HG02943 (cell line): ENCODE data around the gene ACAT2.
A peak's percentile ranks its signal among the peaks of the same experiment; 100 is the strongest.
"Not testable (repeated sequence)": the region's sequence is repeated elsewhere in the genome, so short reads cannot be mapped to it uniquely, and the experiment has no call there.

Experiments used
- ATAC-seq: cut with Tn5 transposase; IDR thresholded peaks from one replicate; pipeline ENCODE4 v1.9.1; 2021; ENCODE audit warnings: mild to moderate bottlenecking, low read depth, moderate library complexity; ENCODE audit not compliant: unreplicated experiment

ACAT2 gene

DNA sequence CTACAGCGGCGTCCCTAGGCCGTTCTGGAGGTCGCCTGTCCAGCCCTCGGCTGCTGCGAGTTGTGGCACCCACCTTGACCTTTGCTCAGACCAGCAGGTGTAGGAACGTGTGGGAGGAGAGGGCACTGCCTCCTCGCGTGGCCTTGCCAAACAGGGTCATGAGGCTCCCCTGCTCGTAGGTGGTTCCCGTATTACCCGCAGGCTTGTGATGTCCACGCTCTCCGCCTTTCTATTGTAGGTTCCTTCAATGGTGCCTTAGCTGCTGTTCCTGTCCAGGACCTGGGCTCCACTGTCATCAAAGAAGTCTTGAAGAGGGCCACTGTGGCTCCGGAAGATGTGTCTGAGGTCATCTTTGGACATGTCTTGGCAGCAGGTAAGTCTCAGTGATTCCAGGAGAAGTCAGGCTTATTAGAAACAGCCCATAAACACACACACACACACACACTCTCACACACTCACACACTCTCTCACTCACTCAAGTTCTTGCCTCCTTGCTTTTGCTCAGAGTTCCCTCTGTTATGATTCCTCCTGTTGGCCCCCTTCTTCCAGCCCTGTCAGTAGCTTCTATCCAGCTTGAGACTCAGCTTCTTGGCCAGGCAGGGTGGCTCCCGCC lies 942 bp downstream of the ACAT2 start:
- ATAC-seq, result peak; percentile 2

GRCh38 chr6:159766906-159767305 lies 5.1 kb downstream of the ACAT2 start:
- ATAC-seq, result no peak

DNA sequence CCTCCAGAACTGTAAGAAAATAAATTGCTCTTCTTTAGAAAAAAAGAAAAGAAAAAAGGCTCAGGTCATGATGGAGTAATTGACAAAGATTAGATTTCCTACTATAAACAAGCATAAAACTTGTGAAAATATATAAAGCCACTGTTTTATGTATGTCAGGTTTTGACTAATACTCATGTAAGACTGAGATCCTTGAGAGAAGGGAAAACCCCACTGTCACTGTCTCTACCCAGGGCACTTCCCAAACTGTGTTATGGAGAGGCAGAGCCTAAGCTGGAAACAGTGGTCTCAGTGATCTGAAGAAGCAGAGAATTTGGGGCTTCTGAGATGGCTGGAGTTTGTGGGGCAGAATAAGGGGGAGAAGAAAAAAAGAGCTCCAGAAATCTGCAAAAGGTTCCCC lies 7.6 kb downstream of the ACAT2 start:
- no peak for ATAC-seq

DNA sequence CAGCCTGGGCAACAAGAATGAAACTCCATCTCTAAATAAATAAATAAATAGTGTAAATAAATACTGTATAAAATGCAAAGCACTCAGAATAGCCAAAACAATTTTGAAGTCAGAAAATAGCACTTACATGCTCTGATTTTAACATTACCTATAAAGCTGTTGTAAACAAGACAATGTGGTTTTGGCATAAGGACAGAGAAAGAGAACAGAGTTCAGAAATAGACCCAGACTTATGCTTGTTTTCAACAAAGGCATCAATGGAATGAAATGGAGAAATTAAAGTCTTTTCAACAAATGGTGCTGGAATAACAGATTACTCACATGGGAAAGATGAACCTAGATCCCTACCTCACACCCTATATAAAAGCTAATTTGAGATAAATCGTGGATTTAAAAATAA lies 10.4 kb downstream of the ACAT2 start:
- no peak for ATAC-seq

GRCh38 chr6:159777240-159777904 lies 15.5 kb downstream of the ACAT2 start:
- ATAC-seq, result no peak

- no peak for ATAC-seq
Observed at GRCh38 chr6:159778131-159778530, 16.3 kb downstream of the ACAT2 start.

- ATAC-seq, result no peak
Observed at GRCh38 chr6:159778542-159779103, 16.8 kb downstream of the ACAT2 start.

GRCh38 chr6:159788276-159788675 lies 26.4 kb downstream of the ACAT2 start:
- no peak for ATAC-seq

- ATAC-seq, result peak; percentile 0
Observed at GRCh38 chr6:159788753-159789376, 27.0 kb downstream of the ACAT2 start.

DNA sequence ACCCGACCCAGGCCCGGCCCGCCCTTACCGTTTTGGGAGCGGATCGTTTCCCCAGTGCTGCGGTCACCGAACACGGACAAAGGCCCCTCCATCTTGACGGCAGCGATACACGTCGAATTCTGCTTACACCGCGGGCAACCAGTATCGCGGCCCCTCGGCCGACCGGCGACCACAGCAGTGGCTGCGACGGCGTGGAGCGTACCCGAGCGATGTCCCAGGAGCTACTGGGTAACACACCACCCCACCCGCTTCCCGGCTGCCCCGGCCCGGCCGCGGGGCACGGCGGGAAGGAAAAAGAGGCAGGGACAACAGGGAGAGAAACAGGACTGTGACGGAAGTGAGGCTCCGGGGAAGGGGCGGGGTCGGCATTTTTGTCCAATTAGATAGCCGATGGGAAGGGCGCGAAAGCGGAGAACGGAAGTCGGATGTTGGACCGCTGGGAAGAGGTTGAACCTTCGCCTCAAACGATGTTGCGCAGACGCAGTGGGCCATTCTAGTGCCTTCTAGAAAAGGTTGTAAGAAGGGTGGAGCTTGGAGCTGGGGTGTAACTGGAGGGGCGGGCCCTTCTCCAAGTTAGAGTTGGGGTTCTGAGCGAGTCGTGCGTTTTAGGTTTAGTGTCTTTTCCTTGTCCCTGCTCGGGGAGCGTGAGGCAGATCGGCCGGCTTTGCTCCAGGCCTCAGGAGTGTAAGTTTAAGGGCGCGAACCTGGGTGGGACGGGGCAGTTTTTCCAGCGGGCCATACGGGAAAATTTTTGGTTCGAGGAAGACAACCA lies 27.7 kb downstream of the ACAT2 start, which contains the start of gene TCP1:
Gene TCP1, minus strand, starts transcription at position 226 of the 772 bp plus-strand sequence. Its CDS starts 134 bp downstream, at position 92.
- ATAC-seq, result peak; percentile 76

DNA sequence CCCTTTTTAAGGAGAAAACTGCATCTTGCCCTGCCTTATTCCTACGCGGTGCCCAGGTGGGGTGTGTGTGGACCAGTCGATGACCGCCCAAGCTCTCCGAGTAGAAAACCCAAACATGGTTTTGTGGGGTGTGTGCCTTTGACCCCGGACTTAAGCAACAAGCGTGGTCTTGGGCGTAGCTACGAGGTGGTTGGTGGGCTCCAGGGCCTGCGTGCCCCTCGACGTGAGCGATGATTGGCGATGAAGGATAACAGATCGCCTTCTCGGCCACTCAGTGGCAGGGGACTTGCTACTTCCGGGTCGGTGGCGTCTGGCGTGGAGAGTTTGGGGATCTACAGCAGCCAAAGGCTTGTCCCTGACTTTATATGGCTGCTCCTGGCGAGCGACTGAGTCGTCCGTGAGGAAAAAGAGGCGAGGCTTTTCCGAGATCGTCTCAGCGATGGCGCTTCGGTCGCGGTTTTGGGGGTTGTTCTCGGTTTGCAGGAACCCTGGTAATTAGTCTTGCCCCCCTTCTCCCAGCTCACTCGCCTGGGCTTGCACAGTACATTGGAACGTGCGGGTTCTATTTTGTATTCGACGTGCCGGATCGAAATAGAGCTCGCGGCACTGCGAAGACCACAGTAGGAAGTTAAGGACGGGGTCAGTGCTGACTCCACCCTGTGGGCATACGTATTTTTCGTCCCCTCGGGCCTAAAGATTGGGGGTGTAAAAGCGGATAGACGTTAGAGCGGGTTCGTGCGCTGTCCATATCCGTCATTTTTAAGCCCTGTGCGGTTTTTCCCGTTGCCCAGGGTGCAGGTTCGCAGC lies 28.5 kb downstream of the ACAT2 start, which contains the start of gene MRPL18:
Gene MRPL18, plus strand, starts transcription at position 319 of the 807 bp plus-strand sequence. Its CDS starts 121 bp downstream, at position 440.
- ATAC-seq, result peak; percentile 88

DNA sequence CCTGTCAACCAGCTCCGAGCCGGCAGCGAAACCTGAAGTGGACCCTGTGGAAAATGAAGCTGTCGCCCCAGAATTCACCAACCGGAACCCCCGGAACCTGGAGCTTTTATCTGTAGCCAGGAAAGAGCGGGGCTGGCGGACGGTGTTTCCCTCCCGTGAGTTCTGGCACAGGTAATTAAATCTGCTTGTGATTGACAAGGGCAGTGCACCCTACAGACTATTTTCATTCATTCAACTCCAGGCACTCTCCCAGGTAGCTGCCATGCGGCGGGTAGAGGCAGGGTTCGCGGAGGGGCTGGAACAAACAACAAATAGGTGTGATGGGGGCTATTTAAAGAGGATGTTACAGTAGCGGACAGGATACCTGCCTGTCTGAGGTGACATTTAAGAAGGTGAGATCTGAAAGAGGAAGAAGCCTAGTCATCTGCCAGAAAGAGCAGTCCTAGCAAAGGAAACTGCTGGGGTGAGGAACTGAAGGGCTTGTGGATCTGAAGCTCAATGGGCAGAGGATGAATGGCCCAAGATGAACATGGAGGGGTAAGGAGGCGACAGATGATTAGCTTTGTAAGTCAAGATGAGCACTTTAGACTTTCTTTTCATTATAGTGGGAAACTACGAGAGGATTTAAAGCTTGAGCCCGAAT lies 29.2 kb downstream of the ACAT2 start:
- ATAC-seq, result no peak

DNA sequence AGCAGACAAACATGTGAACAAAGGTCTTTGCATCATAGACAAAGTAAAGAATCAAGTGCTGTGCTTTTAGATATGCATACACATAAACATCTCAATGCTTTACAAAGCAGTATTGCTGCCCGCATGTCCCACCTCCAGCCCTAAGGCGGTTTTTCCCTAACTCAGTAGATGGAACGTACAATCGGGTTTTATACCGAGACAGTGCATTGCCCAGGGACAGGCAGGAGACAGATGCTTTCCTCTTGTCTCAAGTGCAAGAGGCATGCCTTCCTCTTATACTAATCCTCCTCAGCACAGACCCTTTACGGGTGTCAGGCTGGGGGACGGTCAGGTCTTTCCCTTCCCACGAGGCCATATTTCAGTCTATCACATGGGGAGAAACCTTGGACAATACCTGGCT lies 33.1 kb downstream of the ACAT2 start:
- not testable (repeated sequence) for ATAC-seq

DNA sequence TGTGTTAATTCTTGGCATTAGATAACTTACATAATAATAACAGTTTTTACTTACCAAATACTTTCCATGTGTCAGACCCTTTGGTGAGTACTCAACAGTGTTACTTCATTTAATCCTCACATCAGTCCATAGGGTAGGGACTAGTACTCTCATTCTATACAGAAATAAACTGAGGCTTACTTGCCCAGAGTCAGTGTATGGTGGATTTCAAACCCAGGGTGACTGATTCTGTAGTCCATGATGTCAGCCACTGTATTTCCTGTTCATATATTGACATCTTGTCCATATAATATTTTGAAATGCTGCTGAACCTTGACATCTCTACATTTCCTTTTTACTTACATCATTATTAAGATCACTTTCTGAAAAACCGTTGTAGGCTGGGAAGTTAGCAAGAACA lies 35.7 kb downstream of the ACAT2 start:
- ATAC-seq, result no peak

- ATAC-seq, result no peak
Observed at GRCh38 chr6:159800141-159800865, 38.5 kb downstream of the ACAT2 start, which contains the start of gene PNLDC1. PNLDC1 (plus strand) TSS chr6:159800276; CDS start chr6:159800308, 32 bp downstream.

GRCh38 chr6:159801935-159802334 lies 40.1 kb downstream of the ACAT2 start:
- ATAC-seq, result no peak

DNA sequence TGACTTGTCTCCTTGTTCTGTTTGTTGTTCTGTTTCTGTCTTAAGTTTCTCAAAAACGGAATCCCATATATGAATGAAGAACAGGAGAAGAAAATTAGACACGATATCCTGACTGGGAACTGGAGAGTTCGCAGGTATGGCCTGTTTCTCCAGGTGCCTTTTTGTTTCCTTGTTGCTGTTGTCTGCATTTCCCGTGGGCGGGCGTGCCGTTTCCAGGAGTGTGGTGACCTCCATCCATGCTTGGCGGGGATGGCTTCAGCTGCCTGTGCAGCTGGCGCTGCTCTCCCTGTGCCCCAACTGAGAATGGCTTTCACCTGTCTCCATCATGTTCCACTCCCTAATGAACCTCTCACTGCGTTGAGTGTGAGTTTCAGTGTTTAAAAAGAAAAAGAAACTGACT lies 42.7 kb downstream of the ACAT2 start:
- ATAC-seq, result no peak

GRCh38 chr6:159805440-159806020 lies 43.7 kb downstream of the ACAT2 start:
- ATAC-seq, result no peak
